Duodenal mucosa (tissue), 2 donors: Measurements from ENCODE around the gene CD274.
A peak's percentile ranks its signal among the peaks of the same experiment; 100 is the strongest.
"Not testable (repeated sequence)": the region's sequence is repeated elsewhere in the genome, so short reads cannot be mapped to it uniquely, and the experiment has no call there.

ENCODE experiments used
- H3K27ac ChIP-seq: one replicate; pipeline ENCODE4 v1.7.0; 2013; ENCODE audit warnings: low read depth, low read length
- H3K27me3 ChIP-seq, 2 donors: one replicate each; pipeline ENCODE4 v1.7.0; 2013; ENCODE audit warnings: low read length in 2 of 2, control low read depth in 1 of 2; ENCODE audit not compliant: insufficient read depth in 2 of 2, control insufficient read depth in 1 of 2
- H3K36me3 ChIP-seq, 2 donors: one replicate each; pipeline ENCODE4 v1.7.0; 2013; ENCODE audit warnings: low read length in 2 of 2, control low read depth in 1 of 2; ENCODE audit not compliant: insufficient read depth in 2 of 2, control insufficient read depth in 1 of 2
- H3K4me1 ChIP-seq, 2 donors: one replicate each; pipeline ENCODE4 v1.7.0; 2013; ENCODE audit warnings: low read length in 2 of 2, control low read depth in 1 of 2; ENCODE audit not compliant: insufficient read depth in 2 of 2, control insufficient read depth in 1 of 2
- H3K4me3 ChIP-seq, 2 donors: one replicate each; pipeline ENCODE4 v1.7.0; 2013; ENCODE audit warnings: low read length in 2 of 2, low read depth in 1 of 2
- H3K9ac ChIP-seq, 2 donors: one replicate each; pipeline ENCODE4 v1.7.0; 2013; ENCODE audit warnings: low read length in 2 of 2, low read depth in 1 of 2
- H3K9me3 ChIP-seq, 2 donors: one replicate each; pipeline ENCODE4 v1.7.0; 2013; ENCODE audit warnings: low read length in 2 of 2, control low read depth in 1 of 2; ENCODE audit not compliant: control insufficient read depth in 1 of 2

The CD274 gene

GRCh38 chr9:5494765-5495164, 44.4 kb downstream of the CD274 start:
- H3K27me3 ChIP-seq, H3K36me3 ChIP-seq, H3K4me3 ChIP-seq, H3K9ac ChIP-seq, H3K4me1 ChIP-seq, H3K27ac ChIP-seq, H3K9me3 ChIP-seq: not testable (repeated sequence)

GRCh38 chr9:5499157-5499556, 48.8 kb downstream of the CD274 start:
- Histone ChIP-seq H3K27me3 (no peaks in the 10 kb centered on the region), H3K27ac (no peak overlapping the region), H3K36me3 (no peaks in the 10 kb centered on the region), H3K9me3 (no peaks in the 10 kb centered on the region), H3K4me1 (no peaks in the 10 kb centered on the region), H3K9ac (no peak overlapping the region), H3K4me3 (no peak overlapping the region)

GRCh38 chr9:5499889-5500398, 49.6 kb downstream of the CD274 start:
- no peaks in the 10 kb centered on the region for H3K9me3 ChIP-seq
- no peak overlapping the region for H3K4me3 ChIP-seq
- no peak overlapping the region for H3K9ac ChIP-seq
- H3K36me3 ChIP-seq, result no peaks in the 10 kb centered on the region
- no peaks in the 10 kb centered on the region for H3K4me1 ChIP-seq
- no peaks in the 10 kb centered on the region for H3K27me3 ChIP-seq
- H3K27ac ChIP-seq, result no peak overlapping the region

- no peaks in the 10 kb centered on the region for H3K4me1 ChIP-seq
- H3K9ac ChIP-seq, result no peak overlapping the region
- H3K36me3 ChIP-seq, result no peaks in the 10 kb centered on the region
- no peak overlapping the region for H3K27ac ChIP-seq
- H3K27me3 ChIP-seq, result no peaks in the 10 kb centered on the region
- no peaks in the 10 kb centered on the region for H3K9me3 ChIP-seq
- H3K4me3 ChIP-seq, result no peak overlapping the region
These were observed 50.3 kb downstream of the CD274 start for GRCh38 chr9:5500441-5501235.

- H3K27ac ChIP-seq, result no peak overlapping the region
- H3K9ac ChIP-seq, result no peak overlapping the region
- no peaks in the 10 kb centered on the region for H3K27me3 ChIP-seq
- H3K9me3 ChIP-seq, result no peaks in the 10 kb centered on the region
- H3K4me1 ChIP-seq, result no peaks in the 10 kb centered on the region
- H3K4me3 ChIP-seq, result no peak overlapping the region
- no peaks in the 10 kb centered on the region for H3K36me3 ChIP-seq
These were observed 52.2 kb downstream of the CD274 start for GRCh38 chr9:5502553-5502952.

DNA sequence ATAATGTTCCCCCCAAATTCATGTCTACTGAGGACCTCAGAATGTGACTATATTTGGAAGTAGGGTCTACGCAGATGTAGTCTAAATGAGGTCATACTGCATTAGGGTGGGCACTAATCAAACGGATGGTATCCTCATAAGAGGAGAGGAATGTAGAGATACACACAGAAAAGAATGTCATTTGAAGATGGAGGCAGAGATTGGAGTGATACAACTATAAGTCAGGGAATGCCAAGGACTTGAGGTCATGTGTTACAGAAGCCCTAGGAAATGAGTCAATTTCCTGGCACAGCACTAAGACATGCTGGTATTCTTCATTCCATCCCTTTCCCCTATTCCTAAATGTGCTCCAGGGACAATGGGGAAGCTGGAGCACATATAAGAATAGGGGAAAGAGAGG, 59.2 kb downstream of the CD274 start:
- H3K27ac ChIP-seq, result no peak overlapping the region
- H3K9me3 ChIP-seq, result no peaks in the 10 kb centered on the region
- H3K4me3 ChIP-seq, result no peak overlapping the region
- H3K36me3 ChIP-seq, result no peaks in the 10 kb centered on the region
- peaks cover 0 to 3% of the 10 kb centered on the region in 2 donors for H3K4me1 ChIP-seq
- no peaks in the 10 kb centered on the region for H3K27me3 ChIP-seq
- no peak overlapping the region for H3K9ac ChIP-seq

DNA sequence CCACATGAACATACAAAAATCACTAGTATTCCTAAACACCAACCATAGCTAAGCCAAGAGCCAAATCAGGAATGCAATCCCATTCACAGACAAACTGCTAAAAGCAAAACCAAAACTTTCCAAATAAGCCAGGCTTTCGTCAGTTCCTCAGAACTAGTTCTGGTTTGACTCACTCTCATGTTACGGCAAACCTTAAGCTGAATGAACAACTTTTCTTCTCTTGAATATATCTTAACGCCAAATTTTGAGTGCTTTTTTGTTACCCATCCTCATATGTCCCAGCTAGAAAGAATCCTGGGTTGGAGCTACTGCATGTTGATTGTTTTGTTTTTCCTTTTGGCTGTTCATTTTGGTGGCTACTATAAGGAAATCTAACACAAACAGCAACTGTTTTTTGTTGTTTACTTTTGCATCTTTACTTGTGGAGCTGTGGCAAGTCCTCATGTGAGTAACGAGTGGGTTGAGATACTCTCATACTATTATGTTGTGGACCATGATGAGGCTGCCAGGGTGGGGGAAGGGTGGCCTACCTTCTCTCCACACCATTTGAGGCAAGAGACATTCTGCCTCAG, 60.1 kb downstream of the CD274 start, which contains the start of gene PDCD1LG2:
Gene PDCD1LG2 (plus strand): TSS at position 172 of the 572 bp plus-strand sequence. CDS start 12,016 bp downstream, outside the sequence.
- Histone ChIP-seq H3K27me3 (no peaks in the 10 kb centered on the region), H3K4me3 (peak within 1 kb of the TSS; percentile 48 to 58), H3K4me1 (peaks cover 0 to 3% of the 10 kb centered on the region in 2 donors), H3K27ac (peak within 1 kb of the TSS; percentile 11), H3K9ac (peak within 1 kb of the TSS; percentile 16 to 52), H3K36me3 (no peaks in the 10 kb centered on the region), H3K9me3 (no peaks in the 10 kb centered on the region)

DNA sequence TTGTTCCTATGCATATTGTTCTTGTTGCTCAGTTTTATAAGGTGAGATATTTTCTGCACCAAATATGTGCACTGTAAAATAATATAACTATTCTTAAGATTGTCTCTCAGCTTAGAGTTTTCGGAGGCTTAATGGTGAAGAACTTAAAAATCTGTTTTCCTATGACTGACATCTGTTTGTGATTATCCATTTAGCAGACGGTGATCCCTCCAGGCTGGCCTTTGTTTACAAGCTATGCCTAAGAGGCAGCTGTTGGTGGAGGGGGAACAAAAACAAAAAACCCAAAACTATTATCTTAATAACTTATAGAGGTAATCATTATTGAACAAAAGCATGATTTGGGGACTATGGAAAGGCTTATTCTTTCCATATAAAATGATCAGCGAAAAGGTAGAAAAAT, 60.6 kb downstream of the CD274 start:
- Histone ChIP-seq H3K9me3 (no peaks in the 10 kb centered on the region), H3K4me3 (peak overlapping the region; percentile 48 to 58), H3K27ac (no peak overlapping the region), H3K27me3 (no peaks in the 10 kb centered on the region), H3K36me3 (no peaks in the 10 kb centered on the region), H3K4me1 (peaks cover 0 to 3% of the 10 kb centered on the region in 2 donors), H3K9ac (peak overlapping the region; percentile 16 to 52)

DNA sequence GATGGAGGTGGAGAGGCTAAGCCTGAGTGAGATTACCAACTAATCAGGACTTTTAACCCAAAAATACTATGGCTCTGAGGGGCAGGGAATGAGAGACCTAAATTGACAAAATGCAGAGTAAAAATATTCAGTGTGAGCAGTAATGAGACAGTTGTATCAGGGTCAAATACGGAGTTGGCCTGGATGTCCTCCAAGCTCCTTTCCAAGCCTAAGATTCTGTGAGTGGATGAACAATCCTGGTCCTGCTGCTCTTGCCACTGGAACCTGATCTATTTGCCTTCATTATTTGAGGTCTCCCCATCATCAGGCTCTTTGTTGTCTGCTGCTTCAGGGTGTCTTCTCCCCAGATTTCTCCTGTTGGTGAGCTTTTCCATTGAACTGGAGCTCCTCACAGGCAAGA, 61.1 kb downstream of the CD274 start:
- Histone ChIP-seq H3K4me3 (peak overlapping the region; percentile 18 to 23), H3K4me1 (peaks cover 0 to 3% of the 10 kb centered on the region in 2 donors)

DNA sequence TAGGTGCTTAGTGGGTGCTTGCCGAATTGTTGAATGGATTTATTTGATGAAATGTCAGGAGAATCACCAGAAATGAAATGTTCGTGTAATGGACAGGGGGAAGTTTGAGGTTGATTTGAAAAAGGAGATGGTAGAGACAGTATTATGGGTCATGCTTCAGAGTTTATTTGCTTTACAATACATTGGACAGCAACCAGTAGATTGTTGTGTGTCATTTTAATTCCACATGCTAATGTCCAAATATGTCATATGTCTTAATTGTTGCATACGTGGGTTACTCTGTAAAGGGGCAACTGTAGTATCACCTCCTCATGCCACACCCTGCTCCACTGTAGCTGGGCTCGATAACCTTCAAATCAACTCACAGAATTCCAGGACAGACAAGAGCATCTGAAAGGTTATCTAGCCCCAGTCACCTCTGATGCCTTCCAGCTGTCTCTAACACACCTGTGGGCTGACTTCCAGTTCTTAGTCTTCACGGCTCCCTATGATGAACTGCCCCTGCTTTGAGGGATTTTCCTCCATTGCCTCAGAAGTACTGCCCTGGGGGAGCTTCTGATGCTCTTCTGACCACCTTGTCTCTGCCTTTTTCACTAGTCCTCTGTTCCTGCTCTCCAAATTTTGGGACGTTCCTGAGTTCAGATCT, 61.7 kb downstream of the CD274 start:
- no peaks in the 10 kb centered on the region for H3K9me3 ChIP-seq
- H3K27ac ChIP-seq, result no peak overlapping the region
- no peaks in the 10 kb centered on the region for H3K36me3 ChIP-seq
- H3K27me3 ChIP-seq, result no peaks in the 10 kb centered on the region
- H3K4me3 ChIP-seq, result peak overlapping the region; percentile 18 to 23
- H3K9ac ChIP-seq, result no peak overlapping the region
- H3K4me1 ChIP-seq, result peaks cover 0 to 3% of the 10 kb centered on the region in 2 donors

More for the DNA sequence above, 61.1 kb downstream of the CD274 start:
- no peaks in the 10 kb centered on the region for H3K36me3 ChIP-seq
- no peaks in the 10 kb centered on the region for H3K9me3 ChIP-seq
- no peaks in the 10 kb centered on the region for H3K27me3 ChIP-seq
- H3K9ac ChIP-seq, result no peak overlapping the region
- no peak overlapping the region for H3K27ac ChIP-seq
